ENCODE data around the gene DMD. TPM values are rescaled to one million over a fixed set of nuclear protein-coding genes. Genes with fewer than 3 reads are reported as not detected.

DMD gene
- total RNA-seq, 2 donors from 2014 or later = 19.6 to 24.9 TPM

DNA sequence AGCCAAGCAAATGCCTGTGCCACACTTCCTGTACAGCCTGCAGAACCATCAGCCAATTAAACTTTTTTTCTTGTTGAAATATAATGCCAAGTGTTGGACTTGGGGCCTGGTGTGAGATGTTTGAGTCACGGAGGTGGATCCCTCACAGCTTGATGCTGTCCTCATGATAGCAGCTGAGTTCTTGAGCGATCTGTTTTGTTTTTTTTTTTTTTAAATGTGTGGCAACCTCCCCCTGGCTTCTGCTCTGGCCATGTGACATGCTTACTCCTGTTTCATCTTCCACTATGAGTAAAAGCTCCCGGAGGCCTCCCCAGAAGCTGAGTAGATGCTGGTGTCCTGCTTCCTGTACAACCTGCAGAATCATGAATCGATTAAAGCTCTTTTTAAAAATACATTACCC, 1166.2 kb downstream of the DMD start:
- no peak overlapping the region for H3K9ac ChIP-seq (ENCODE audit: extremely low read depth, low read length, poor library complexity, severe bottlenecking)
- no peaks in the 10 kb centered on the region for H3K4me1 Mint-ChIP-seq
- no peaks in the 10 kb centered on the region for H3K27me3 ChIP-seq (ENCODE audit: control insufficient read depth, insufficient read depth, low read length, poor library complexity, severe bottlenecking)
- no peak overlapping the region for H3K27ac Mint-ChIP-seq
- H3K27me3 Mint-ChIP-seq (ENCODE audit: insufficient read depth) = peaks cover 2% of the 10 kb centered on the region
- H3K9me3 Mint-ChIP-seq = peaks cover 38% of the 10 kb centered on the region
- H3K27ac ChIP-seq (ENCODE audit: low read depth, low read length) = no peak overlapping the region
- 77% methylated on average over 3 of the region's 4 CpGs; no CpG with 5 or more reads in 1 of the 2 experiments for WGBS, 2 experiments (ENCODE audit: insufficient coverage in 1 of 2, insufficient read length in 1 of 2)
- no peaks in the 10 kb centered on the region for H3K4me1 ChIP-seq (ENCODE audit: control insufficient read depth, insufficient read depth, low read length)
- no peaks in the 10 kb centered on the region for H3K36me3 Mint-ChIP-seq (ENCODE audit: low read depth)
- TF ChIP-seq, protein P1, sequence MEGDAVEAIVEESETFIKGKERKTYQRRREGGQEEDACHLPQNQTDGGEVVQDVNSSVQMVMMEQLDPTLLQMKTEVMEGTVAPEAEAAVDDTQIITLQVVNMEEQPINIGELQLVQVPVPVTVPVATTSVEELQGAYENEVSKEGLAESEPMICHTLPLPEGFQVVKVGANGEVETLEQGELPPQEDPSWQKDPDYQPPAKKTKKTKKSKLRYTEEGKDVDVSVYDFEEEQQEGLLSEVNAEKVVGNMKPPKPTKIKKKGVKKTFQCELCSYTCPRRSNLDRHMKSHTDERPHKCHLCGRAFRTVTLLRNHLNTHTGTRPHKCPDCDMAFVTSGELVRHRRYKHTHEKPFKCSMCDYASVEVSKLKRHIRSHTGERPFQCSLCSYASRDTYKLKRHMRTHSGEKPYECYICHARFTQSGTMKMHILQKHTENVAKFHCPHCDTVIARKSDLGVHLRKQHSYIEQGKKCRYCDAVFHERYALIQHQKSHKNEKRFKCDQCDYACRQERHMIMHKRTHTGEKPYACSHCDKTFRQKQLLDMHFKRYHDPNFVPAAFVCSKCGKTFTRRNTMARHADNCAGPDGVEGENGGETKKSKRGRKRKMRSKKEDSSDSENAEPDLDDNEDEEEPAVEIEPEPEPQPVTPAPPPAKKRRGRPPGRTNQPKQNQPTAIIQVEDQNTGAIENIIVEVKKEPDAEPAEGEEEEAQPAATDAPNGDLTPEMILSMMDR (conservative IDR thresholded peaks at IDR 0.05) = no peak
- DNase-seq = no peak
- no peaks in the 10 kb centered on the region for H3K36me3 ChIP-seq (ENCODE audit: control insufficient read depth, insufficient read depth, low read length)
- no peak overlapping the region for H3K4me3 ChIP-seq (ENCODE audit: low read length)
- no peaks in the 10 kb centered on the region for H3K9me3 ChIP-seq (ENCODE audit: control insufficient read depth, low read length)
- H3K4me3 Mint-ChIP-seq = no peak overlapping the region

DNA sequence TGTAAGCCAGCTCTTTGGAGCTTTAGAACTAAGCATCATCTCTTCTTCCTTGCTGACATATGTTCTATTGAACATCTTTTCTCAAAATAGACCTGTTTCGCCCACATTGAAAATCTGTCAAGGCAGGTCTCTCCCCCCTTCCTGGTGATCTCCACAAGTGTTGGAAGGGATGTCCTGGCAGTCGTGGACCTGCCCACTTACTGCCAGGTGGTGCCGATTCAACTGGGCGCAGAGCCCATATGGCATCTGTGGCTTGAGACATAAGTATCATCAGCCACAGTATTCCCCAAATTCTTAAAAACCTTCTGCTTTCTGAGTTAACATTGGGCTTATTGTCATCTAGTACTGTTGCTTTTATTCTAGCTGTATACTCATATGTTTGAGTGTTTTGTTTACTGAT, 1170.2 kb downstream of the DMD start:
- TF ChIP-seq, protein P1 (conservative IDR thresholded peaks at IDR 0.05) = no peak
- H3K36me3 Mint-ChIP-seq (ENCODE audit: low read depth) = no peaks in the 10 kb centered on the region

DNA sequence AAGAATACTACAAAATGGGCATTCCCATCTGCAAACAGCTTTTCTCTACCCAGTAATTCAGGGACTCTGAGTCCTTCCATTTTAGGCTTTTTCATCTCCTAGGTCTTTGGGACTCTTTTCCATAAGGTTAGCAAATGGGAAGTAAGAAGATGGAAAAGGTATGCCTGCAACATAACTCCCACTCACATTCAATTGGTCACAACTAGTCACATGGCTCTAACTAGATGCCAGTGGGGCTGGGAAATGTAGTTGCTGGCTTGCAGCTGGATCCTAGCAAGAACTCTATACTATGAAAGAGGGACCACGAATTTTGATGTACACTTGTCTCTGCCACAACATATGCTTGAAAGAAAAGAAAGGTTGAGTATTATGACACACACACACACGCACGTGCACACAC, 1184.6 kb downstream of the DMD start:
- no peak overlapping the region for H3K4me3 ChIP-seq (ENCODE audit: low read length)
- Mint-ChIP-seq H3K36me3 (ENCODE audit: low read depth) (no peaks in the 10 kb centered on the region), H3K4me3 (no peak overlapping the region), H3K27ac (no peak overlapping the region), H3K9me3 (peaks cover 43% of the 10 kb centered on the region), H3K27me3 (ENCODE audit: insufficient read depth) (no peaks in the 10 kb centered on the region), H3K4me1 (no peaks in the 10 kb centered on the region)
- no peak for DNase-seq
- H3K36me3 ChIP-seq (ENCODE audit: control insufficient read depth, insufficient read depth, low read length) = no peaks in the 10 kb centered on the region
- no peaks in the 10 kb centered on the region for H3K9me3 ChIP-seq (ENCODE audit: control insufficient read depth, low read length)
- no peaks in the 10 kb centered on the region for H3K27me3 ChIP-seq (ENCODE audit: control insufficient read depth, insufficient read depth, low read length, poor library complexity, severe bottlenecking)
- H3K4me1 ChIP-seq (ENCODE audit: control insufficient read depth, insufficient read depth, low read length) = no peaks in the 10 kb centered on the region
- TF ChIP-seq, protein P1 (conservative IDR thresholded peaks at IDR 0.05) = no peak
- H3K27ac ChIP-seq (ENCODE audit: low read depth, low read length) = no peak overlapping the region
- no CpG with 5 or more reads among the region's 3 CpGs for WGBS, 2 experiments (ENCODE audit: insufficient coverage in 1 of 2, insufficient read length in 1 of 2)
- H3K9ac ChIP-seq (ENCODE audit: extremely low read depth, low read length, poor library complexity, severe bottlenecking) = no peak overlapping the region

More for the DNA sequence above, 1170.2 kb downstream of the DMD start:
- H3K9ac ChIP-seq (ENCODE audit: extremely low read depth, low read length, poor library complexity, severe bottlenecking) = no peak overlapping the region
- H3K4me1 ChIP-seq (ENCODE audit: control insufficient read depth, insufficient read depth, low read length) = no peaks in the 10 kb centered on the region
- Mint-ChIP-seq H3K4me1 (no peaks in the 10 kb centered on the region), H3K9me3 (peaks cover 42% of the 10 kb centered on the region), H3K27me3 (ENCODE audit: insufficient read depth) (peaks cover 2% of the 10 kb centered on the region), H3K4me3 (no peak overlapping the region), H3K27ac (no peak overlapping the region)
- no peaks in the 10 kb centered on the region for H3K27me3 ChIP-seq (ENCODE audit: control insufficient read depth, insufficient read depth, low read length, poor library complexity, severe bottlenecking)
- H3K36me3 ChIP-seq (ENCODE audit: control insufficient read depth, insufficient read depth, low read length) = no peaks in the 10 kb centered on the region
- 96 to 100% methylated on average over 1 to 4 of the region's 4 CpGs for WGBS, 2 experiments (ENCODE audit: insufficient coverage in 1 of 2, insufficient read length in 1 of 2)
- H3K9me3 ChIP-seq (ENCODE audit: control insufficient read depth, low read length) = no peaks in the 10 kb centered on the region
- no peak overlapping the region for H3K27ac ChIP-seq (ENCODE audit: low read depth, low read length)
- no peak overlapping the region for H3K4me3 ChIP-seq (ENCODE audit: low read length)
- DNase-seq = no peak
